ENCODE data around the gene SDK2.

Gene SDK2

GRCh38 chr17:73644145-73645049 is at the start of gene SDK2:
TSS of gene SDK2 (minus strand) at chr17:73644445. CDS start at chr17:73644088, 357 bp downstream.
- no peak for DNase-seq

DNA sequence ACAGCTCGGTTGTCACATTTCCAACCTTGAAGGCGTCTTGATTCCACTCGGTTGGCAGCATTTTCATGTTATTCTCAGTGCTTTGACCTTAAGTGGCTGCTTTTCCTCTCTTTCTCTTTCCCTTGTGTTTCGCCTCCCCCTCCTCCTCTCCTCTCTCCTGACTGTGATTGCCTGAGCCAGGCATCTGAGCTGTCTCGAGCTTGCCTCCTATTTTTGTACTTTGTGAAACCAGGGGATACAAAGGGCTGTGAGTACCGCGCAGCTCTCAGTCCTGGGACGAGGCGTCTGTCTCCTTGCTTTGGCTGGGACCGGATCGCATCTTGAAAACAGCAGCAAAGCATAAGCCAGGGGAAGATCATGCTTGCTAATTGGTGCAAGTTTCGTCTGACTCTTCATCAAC is 48.8 kb upstream of the SDK2 start:
- no peak for DNase-seq

- no peak for DNase-seq
Measured at GRCh38 chr17:73691321-73691766, 47.1 kb upstream of the SDK2 start.

DNA sequence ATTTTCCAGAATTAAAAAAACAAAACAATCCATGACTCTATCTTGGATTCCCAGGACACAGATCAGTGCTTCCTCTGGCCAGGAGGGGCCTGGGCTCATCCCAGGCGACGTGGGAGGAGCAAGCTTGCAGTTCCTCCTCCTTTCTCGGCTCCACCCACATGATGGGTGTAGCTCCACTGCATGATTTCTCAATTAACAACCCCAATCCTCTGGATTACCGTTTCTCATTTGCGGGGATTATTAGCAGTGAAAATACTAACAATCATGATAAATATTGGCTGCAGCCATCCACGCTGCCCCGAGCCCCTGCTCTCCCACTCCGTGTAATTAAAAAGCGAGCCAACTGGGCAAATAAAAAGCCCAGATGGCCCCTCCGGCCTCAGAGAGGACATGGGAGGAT is 46.4 kb upstream of the SDK2 start:
- no peak for DNase-seq

DNA sequence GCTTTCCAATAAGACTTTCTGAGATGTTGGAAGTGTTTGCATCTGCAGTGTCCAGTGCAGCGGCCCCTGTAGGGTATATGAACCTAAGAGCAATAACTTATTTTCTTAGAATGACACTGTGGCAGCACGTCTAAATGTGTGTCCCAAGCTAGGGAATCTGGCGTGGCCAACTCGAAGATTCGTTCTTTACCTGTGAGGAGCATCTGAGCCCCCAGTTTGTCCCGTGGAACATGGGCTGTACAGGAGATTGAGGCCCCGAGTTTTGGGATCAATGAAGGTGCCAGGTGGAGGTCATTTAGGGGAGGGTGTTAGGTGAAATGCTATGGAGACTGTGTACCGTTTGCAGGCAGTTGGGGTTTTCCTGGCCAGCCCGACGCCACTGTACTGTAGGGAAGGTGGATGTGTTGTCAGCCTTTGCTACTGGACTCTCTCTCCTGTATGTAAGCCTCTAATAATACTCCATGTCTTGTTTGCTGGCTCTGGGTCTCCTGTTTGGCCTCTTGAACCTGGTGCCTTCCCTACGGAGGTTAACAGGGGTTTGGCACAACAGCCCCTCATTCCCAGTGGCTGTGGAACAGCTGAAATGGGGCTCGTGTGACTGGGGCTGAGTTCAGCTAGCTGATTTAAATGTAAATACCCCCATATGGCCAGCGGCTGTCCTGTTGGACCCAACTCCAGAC is 45.5 kb upstream of the SDK2 start:
- no peak for DNase-seq

GRCh38 chr17:73686961-73687360 is 42.7 kb upstream of the SDK2 start:
- no peak for DNase-seq

- DNase-seq = no peak
Measured at GRCh38 chr17:73686126-73686525, 41.9 kb upstream of the SDK2 start.

DNA sequence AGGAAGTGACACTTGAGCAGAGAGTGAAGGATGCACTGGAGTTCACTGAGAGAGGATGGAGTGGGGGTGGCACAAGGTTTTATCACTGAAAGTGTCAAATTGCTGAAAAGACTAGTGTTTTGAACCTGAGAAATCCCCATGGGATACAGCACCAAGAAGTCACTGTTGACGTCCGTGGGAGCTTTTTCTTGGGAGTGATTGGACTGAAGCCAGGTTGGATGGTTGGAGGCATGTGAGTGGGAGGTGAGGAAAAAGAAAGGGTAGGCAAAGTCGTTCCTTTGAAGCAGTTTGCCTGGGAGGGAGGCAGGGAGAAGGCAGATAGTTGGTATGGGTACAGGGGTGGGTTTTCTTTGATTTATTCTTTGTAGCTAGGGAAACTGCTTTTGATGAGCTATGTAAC is 39.9 kb upstream of the SDK2 start:
- no peak for DNase-seq

DNA sequence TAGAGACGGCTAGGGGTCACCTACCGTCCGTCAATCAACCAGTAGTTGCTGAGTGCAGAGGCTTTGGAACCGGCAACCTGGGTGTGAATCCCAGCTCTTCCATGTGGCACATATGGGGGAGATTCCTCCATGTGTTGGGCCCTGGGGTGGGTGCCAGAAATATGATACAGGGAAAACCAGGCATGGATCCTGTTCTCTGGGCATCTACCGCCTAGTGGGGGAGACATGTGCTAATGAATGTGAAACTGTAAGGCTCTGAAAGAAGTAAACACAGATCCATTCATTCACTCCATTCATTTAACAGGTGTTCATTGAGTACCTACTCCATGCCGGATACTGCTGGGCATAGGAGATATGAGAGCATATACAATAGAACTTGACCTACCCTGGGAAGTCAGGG is 39.5 kb upstream of the SDK2 start:
- DNase-seq = no peak

GRCh38 chr17:73681946-73682345 is 37.7 kb upstream of the SDK2 start:
- no peak for DNase-seq

GRCh38 chr17:73679476-73679875 is 35.2 kb upstream of the SDK2 start:
- DNase-seq = no peak

DNA sequence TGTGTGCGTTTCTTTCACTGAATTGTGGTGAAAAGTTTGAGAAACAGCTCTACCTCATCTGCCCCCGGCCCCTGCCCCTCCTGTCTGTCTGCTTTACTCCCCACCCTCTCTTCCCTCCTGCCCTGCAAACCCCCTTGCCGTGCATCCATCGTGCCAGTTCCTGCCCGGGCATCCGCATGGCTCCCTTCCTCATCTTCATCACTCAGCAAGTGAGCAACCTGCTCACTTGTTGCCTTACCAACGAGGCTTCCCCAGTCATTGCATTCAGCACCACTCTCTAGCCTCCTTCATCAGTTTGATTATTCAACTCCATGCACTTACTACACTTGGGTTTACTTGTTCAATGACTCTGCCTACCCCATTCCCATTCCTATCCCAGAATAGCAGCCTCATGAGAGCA is 34.8 kb upstream of the SDK2 start:
- DNase-seq = no peak

DNA sequence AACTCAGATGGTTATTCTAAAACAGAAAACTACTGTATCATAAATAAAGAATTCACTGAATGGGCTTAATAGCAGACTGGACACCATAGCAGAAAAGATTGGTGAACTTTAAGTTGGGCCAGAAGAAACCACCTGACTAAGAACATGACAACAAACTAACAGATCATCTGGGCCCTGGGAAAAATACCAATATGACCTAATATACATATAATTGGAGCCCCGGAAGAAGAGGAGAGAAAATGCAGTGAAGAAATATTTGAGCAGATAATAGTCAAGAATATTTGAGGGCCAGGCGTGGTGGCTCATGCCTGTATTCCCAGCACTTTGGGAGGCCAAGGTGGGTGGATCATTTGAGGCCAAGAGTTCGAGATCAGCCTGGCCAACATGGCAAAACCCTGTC is 25.5 kb upstream of the SDK2 start:
- no peak for DNase-seq

- no peak for DNase-seq
Measured at GRCh38 chr17:73667181-73667959, 23.1 kb upstream of the SDK2 start.

DNA sequence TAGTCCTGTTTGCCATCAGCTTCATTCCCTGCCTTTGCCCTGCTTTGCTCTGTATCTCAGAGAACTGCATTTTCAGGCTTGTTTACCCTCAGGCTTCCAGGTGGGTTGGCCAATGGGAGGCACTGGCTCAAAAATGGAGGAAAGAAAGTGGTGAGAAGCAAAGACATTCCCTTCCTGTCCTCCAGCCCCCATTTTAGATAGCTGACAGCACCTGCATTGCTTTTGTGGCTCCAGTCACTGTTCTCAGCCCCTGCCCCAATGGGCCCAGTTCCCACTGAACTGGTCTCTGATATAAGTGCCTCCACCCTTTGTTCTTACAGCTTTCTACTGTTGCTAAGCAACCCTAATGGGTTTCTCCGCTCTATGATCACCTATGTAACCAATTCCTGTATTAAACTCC is 19.4 kb upstream of the SDK2 start:
- DNase-seq = peak; percentile 15

DNA sequence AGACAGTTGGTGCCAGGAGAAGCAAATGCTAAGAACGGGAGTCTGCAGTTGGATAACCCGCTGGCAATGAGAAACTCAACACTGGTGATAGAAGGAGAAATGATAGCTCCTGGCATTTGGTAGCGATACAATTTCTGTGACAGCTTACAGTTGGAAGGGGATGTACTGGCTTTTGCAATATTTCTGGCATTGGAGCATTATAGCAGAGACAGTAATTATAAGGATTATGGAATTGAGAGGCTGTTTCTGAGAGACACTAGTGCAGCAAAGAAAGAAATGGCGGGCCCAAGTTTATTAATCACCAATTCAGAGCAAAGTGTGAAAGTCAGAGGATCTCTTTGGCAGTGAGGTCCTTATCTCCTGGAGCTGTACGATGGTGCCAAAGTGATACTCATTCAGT is 16.1 kb upstream of the SDK2 start:
- DNase-seq = no peak

DNA sequence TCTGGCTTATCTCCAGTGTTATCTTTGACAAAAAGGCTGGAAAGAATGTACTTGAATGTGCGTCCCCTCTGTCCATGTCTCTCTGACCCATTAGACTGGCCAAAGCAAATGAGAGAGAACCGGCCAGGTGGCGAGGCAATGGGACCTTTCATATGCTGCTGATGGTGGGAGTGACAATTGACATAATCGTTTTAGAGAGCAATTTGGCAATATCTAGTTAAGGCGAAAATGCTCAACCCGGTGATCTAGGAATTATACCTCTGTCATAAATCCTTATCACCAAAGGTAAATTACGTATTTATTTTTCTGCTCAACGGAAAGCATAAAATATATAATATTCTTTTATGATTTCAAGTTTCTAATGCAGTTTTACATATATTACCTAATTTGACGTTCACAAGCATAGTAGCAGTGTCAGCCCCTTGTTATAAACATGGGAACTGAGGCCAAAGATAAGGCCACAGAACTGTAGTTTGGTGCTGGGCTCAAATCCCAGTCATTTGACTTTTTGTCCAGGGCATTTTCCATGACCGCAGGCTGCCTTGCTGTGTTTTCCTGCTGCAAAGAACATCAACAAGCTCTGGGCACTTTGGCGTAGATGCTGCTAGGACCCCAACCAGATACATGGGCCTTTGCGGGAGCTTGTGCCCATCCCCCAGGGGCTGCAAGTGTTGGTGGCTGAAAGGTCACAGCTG is 14.7 kb upstream of the SDK2 start:
- no peak for DNase-seq

DNA sequence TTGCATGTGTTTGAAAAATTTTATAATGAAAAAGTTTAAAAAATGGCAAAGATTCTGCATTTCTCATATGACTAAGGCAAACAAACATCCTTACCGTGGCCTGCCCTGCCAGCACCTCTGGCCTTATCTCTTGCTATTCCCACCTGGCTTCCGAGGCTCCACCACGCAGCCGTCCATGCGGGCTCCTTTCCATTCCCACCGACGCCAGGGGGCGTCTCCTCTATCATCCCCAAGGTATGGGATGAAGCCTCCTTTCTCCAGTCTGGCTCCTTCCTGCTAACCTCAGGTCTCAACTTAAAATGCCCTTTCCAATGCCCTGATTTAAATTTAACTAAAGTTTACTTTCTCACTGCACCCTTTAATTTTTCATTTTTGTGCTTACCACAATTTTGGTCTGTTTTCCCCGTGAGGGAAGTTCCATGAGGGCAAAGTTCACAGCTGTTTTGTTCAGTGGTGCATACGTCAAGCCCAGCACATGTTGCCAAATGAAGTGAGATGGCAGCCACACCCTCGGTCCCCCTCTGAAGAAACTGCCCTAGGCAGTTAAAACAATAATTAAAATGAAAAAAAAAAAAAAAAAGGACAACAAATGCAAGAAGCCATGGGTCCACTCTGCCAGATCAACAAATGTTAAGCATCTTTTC is 13.3 kb upstream of the SDK2 start:
- DNase-seq = peak; percentile 50

- DNase-seq = no peak
Measured at GRCh38 chr17:73654241-73654640, 10.0 kb upstream of the SDK2 start.

DNA sequence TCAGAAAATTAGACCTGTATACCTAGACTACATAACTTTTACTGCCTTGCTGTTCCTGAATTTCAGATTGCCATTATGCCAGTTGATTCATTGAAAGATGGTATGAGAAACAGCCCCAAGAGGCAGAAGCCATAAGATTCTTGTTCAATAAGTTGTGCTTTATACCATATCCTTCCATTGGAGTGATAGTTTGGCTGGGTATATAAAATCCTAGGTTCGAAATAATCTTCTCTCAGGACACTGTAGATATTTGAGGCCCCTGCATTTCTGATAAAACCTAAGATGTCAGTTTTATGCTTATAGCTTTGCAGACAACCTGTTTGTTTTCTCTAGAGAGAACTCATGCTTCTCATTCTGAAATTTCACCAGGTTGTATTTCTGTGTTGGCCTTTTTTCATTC is 9.6 kb upstream of the SDK2 start:
- no peak for DNase-seq

DNA sequence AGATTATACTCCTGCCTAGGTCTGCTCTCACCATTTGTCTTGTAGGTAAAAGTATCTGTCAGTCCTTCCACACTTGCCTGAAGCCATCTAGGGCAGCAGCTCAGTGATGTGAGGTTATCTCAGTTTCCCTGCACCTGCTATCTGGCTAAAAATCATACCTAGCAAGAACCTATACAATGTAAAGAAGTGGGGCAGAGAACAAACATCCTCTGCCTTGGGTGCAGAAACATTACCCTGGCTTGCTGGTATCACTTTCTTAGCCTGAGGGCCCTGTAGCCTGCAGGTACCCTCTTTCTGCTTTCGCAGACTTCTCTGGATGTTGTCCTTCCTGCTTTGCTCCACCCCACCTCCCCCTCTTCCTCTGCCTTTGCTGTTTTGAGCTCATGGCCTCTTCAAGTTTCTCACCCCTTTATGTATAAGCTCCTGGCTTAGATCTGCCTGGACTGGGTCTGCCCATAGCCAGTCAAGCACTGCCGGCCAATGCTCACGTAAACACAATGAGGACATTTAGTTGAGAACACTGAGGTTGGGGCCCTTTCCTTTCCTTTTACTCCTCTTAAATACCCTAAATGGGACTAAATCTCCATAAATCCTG is 8.7 kb upstream of the SDK2 start:
- DNase-seq = no peak

GRCh38 chr17:73650617-73651200 is 6.5 kb upstream of the SDK2 start:
- no peak for DNase-seq

Data from NCI-H524 treated with DMSO at 0.1 percent for 48 hours (cell line).